Loucy (cell line): ENCODE data around the gene TMEM19.

ENCODE experiments used
- H2AFZ ChIP-seq: fragments of 200-600 bp; sonication (generic); 2 replicates; pipeline ENCODE4 v1.6.0; 2016; ENCODE audit warnings: antibody characterized with exemption, mild to moderate bottlenecking, low read length, moderate library complexity
- H3F3A ChIP-seq: fragments of 200-600 bp; 2 replicates; pipeline ENCODE4 v1.6.0; 2016; ENCODE audit warnings: antibody characterized with exemption, low read depth, mild to moderate bottlenecking
- H3K27me3 ChIP-seq: fragments of 200-600 bp; sonication (generic); 2 replicates; pipeline ENCODE4 v1.6.1; 2014; ENCODE audit warnings: low read length, mild to moderate bottlenecking; ENCODE audit not compliant: insufficient read depth, poor library complexity, severe bottlenecking
- H3K36me3 ChIP-seq: fragments of 200-600 bp; sonication (generic); 2 replicates; pipeline ENCODE4 v1.6.1; 2016; ENCODE audit warnings: low read length; ENCODE audit not compliant: insufficient read depth
- H3K4me1 ChIP-seq: fragments of 200-600 bp; sonication (generic); 2 replicates; pipeline ENCODE4 v1.5.1; 2014; ENCODE audit warnings: low read length, mild to moderate bottlenecking; ENCODE audit not compliant: insufficient read depth, poor library complexity, severe bottlenecking
- H3K4me2 ChIP-seq: fragments of 200-600 bp; sonication (generic); 2 replicates; pipeline ENCODE4 v1.6.0; 2014; ENCODE audit warnings: antibody characterized with exemption, low read length, low read depth, mild to moderate bottlenecking; ENCODE audit not compliant: poor library complexity, severe bottlenecking
- H3K4me3 ChIP-seq: fragments of 200-600 bp; sonication (generic); 2 replicates; pipeline ENCODE4 v1.5.1; 2014; ENCODE audit warnings: low read length, mild to moderate bottlenecking, mixed read lengths; ENCODE audit not compliant: poor library complexity, severe bottlenecking
- H3K79me2 ChIP-seq: fragments of 200-600 bp; sonication (generic); 2 replicates; pipeline ENCODE4 v1.6.1; 2014; ENCODE audit warnings: low read length; ENCODE audit not compliant: insufficient read depth
- H3K9ac ChIP-seq: fragments of 200-600 bp; sonication (generic); 2 replicates; pipeline ENCODE4 v1.6.0; 2014; ENCODE audit warnings: mild to moderate bottlenecking, low read depth, low read length, moderate library complexity; ENCODE audit not compliant: poor library complexity, severe bottlenecking
- H3K9me2 ChIP-seq: fragments of 200-600 bp; sonication (generic); replicated peaks from 2 replicates; pipeline ENCODE4 v1.6.1; 2016; ENCODE audit warnings: low read depth, low read length, mixed read lengths
- H3K9me3 ChIP-seq: fragments of 200-600 bp; sonication (generic); 2 replicates; pipeline ENCODE4 v1.6.1; 2014; ENCODE audit warnings: mild to moderate bottlenecking, antibody characterized with exemption, low read length, low read depth; ENCODE audit not compliant: insufficient read depth
- H4K20me1 ChIP-seq: fragments of 200-600 bp; sonication (generic); 2 replicates; pipeline ENCODE4 v1.6.0; 2014; ENCODE audit warnings: antibody characterized with exemption, low read length, mild to moderate bottlenecking; ENCODE audit not compliant: insufficient read depth, poor library complexity, severe bottlenecking
- CTCF ChIP-seq: fragments of 200-600 bp; sonication (generic); conservative IDR thresholded peaks from 2 replicates; pipeline ENCODE4 v1.5.1; 2014; ENCODE audit warnings: mild to moderate bottlenecking, antibody characterized with exemption, low read length
- EZH2phosphoT487 ChIP-seq: fragments of 200-600 bp; IDR thresholded peaks from 2 replicates; pipeline ENCODE4 v1.6.1; 2018; ENCODE audit warnings: antibody characterized with exemption, mild to moderate bottlenecking, moderate library complexity, borderline replicate concordance

The TMEM19 gene

GRCh38 chr12:71708658-71709057 is 22.8 kb downstream of the TMEM19 start:
- Histone ChIP-seq H3K4me2 (no peak overlapping the region), H3K9me3 (no peaks in the 10 kb centered on the region), H3K79me2 (no peaks in the 10 kb centered on the region), H3K4me3 (no peak overlapping the region), H3K27me3 (no peaks in the 10 kb centered on the region), H4K20me1 (no peaks in the 10 kb centered on the region), H3K9me2 (no peaks in the 10 kb centered on the region), H3F3A (no peaks in the 10 kb centered on the region), H3K9ac (no peak overlapping the region), H3K4me1 (no peaks in the 10 kb centered on the region), H3K36me3 (no peaks in the 10 kb centered on the region), H2AFZ (no peak overlapping the region)
- TF ChIP-seq CTCF: no peak
- no peak for TF ChIP-seq EZH2phosphoT487

DNA sequence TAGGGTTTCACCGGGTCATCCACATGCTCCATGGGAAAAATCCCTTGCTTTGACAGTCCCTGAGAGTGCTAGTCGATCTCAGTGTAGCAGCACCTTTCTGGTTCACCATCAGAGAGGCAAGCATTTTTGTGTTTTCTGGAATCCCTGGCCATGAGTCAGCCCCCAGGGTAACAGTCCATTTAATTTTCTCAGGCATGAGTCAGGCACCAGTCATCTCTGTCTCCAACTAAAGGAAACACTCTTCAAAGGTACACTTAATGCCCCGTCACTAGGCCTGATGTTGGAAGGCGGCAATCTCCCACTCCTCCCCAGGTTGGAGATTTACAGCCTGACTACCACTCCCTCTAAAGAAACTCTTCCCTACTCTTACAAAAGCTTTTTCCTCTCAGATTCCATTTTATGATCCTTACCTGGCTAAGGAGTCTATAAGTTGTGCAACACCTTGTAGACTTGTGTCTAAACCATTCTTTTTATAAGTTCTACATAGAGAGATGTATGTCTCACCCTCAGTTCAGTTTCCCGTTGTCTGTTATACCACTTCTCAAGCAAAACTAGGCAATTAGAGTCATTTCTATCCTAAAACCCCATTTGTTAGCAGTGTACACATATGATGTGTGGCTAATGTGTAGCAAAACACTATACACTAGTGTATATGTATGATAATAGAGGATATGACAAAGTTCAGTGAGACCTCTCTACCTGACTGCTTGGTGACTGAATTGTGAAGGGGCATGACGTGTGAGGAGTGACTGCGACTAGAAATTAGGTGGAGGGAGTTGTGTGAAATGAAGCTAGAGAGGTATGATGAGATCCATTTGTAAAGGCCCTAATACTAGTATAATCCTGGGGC is 24.6 kb downstream of the TMEM19 start:
- Histone ChIP-seq H3F3A (no peaks in the 10 kb centered on the region), H3K4me1 (no peaks in the 10 kb centered on the region), H3K4me2 (no peak overlapping the region), H3K27me3 (no peaks in the 10 kb centered on the region), H2AFZ (no peak overlapping the region), H4K20me1 (no peaks in the 10 kb centered on the region), H3K4me3 (no peak overlapping the region), H3K9me2 (no peaks in the 10 kb centered on the region), H3K9me3 (no peaks in the 10 kb centered on the region), H3K9ac (no peak overlapping the region), H3K36me3 (no peaks in the 10 kb centered on the region), H3K79me2 (no peaks in the 10 kb centered on the region)
- no peak for TF ChIP-seq CTCF
- no peak for TF ChIP-seq EZH2phosphoT487

DNA sequence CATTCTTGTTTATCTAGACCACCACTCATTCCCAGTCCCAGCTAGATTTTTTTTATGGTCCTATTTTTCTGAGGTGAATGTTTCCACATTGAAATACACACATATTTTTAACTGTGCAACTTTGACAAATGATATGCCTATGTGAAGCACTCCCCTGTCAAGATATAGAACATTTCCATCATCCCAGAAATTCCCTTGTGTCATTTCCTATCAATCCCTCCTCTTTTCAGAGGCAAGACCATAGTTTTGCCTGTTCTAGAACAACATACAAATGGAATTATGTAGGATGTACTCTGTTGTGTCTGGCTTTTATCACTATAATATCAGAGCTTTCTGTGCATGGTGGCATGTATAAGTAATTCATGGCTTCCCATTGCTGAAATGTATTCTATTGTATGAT is 32.7 kb downstream of the TMEM19 start:
- Histone ChIP-seq H4K20me1 (no peaks in the 10 kb centered on the region), H3K9ac (no peak overlapping the region), H3K36me3 (no peaks in the 10 kb centered on the region), H3F3A (no peaks in the 10 kb centered on the region), H3K9me2 (no peaks in the 10 kb centered on the region), H3K79me2 (no peaks in the 10 kb centered on the region), H3K4me2 (no peak overlapping the region), H3K9me3 (no peaks in the 10 kb centered on the region), H3K4me1 (no peaks in the 10 kb centered on the region), H2AFZ (no peak overlapping the region), H3K4me3 (no peak overlapping the region), H3K27me3 (no peaks in the 10 kb centered on the region)
- TF ChIP-seq CTCF (no peak), EZH2phosphoT487 (no peak)
